ENCODE results near the gene DDX5.
"Not testable (repeated sequence)": the region's sequence is repeated elsewhere in the genome, so short reads cannot be mapped to it uniquely, and the experiment has no call there.

DDX5 gene

DNA sequence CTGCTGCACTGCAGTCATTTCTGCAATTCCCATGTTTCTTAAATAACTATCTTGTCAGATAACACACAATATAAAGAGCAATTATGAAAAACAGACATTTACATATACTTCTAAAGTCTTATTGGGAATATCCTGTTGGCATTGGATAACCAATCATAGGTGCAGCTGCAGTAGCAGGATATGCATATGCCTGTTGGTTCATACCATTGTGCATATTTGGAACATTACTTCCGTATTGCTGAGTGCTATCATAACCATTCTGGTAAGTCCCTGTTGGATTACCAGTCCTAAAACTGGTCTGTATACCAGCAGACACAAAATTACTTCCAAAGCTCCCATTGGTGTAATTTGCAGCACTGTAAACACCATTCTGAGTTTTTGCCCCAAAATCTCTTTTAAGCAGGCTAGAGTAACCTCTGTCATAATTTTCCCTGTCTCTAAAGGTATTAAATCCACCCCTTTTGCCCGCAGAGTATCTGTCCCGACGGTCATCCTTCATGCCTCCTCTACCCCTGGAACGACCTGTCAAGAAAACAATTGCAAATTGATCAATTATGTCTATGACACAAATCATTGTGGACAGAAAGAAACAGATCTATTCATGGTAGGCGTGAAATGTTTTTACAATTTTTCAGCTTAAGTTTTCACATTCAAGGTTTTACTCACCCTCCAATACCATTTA, 6.1 kb downstream of the DDX5 start:
- Mint-ChIP-seq H3K27ac (peak overlapping the region; percentile 17), H3K4me1 (peaks cover 91% of the 10 kb centered on the region), H3K36me3 (ENCODE audit: low read depth) (peaks cover 57% of the 10 kb centered on the region), H3K4me3 (no peak overlapping the region), H3K9me3 (no peaks in the 10 kb centered on the region), H3K27me3 (ENCODE audit: low read depth, poor library complexity) (no peaks in the 10 kb centered on the region)
- TF ChIP-seq, protein P1, sequence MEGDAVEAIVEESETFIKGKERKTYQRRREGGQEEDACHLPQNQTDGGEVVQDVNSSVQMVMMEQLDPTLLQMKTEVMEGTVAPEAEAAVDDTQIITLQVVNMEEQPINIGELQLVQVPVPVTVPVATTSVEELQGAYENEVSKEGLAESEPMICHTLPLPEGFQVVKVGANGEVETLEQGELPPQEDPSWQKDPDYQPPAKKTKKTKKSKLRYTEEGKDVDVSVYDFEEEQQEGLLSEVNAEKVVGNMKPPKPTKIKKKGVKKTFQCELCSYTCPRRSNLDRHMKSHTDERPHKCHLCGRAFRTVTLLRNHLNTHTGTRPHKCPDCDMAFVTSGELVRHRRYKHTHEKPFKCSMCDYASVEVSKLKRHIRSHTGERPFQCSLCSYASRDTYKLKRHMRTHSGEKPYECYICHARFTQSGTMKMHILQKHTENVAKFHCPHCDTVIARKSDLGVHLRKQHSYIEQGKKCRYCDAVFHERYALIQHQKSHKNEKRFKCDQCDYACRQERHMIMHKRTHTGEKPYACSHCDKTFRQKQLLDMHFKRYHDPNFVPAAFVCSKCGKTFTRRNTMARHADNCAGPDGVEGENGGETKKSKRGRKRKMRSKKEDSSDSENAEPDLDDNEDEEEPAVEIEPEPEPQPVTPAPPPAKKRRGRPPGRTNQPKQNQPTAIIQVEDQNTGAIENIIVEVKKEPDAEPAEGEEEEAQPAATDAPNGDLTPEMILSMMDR (IDR thresholded peaks at IDR 0.05) = no peak
- no peak for DNase-seq

DNA sequence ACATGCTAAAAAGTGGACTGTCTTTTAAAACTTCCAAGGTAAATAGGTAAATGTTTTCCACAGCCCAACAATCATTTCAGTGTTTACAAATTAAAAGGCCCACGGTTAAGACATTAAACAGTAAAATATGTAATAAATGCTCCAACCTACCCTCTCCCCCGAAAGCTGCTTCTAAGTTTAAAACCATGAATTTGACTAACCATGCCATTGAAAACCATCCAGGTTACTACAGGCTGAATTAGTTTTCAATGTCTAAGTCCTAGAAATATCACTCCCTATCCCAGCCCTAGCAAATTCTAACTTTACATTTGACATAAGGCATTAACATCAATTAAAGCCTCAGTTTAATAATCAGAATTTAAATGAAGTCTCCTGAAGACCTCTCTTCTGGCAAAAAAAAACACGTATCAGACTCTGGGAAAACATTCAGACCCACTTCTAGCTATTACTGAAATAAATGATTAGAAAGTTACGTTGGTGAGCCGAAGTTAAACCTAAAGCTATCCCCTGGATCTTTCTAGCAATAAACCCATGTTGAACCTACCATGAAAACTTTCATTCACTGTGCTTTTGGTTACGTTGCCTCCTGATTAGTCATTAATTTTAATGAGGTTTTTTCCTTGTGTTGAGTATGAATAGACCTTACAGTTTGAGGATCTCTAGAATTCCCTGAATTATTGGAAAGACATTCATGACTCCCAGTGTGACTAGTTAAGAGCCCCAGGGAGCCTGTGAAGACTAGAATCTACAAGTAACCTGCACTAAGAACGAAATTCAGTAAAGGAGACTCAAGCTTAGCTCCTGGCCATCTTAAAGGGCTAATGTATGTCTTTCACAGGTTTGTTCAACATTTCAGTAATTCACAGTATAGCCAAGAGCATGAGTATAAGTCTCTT, 7.5 kb downstream of the DDX5 start:
- Mint-ChIP-seq H3K27ac (peak overlapping the region; percentile 92), H3K36me3 (ENCODE audit: low read depth) (peaks cover 55% of the 10 kb centered on the region), H3K4me3 (peak overlapping the region; percentile 98), H3K27me3 (ENCODE audit: low read depth, poor library complexity) (peaks cover 3% of the 10 kb centered on the region), H3K4me1 (peaks cover 90% of the 10 kb centered on the region), H3K9me3 (no peaks in the 10 kb centered on the region)
- TF ChIP-seq, protein P1 (IDR thresholded peaks at IDR 0.05) = no peak
- no peak for DNase-seq

DNA sequence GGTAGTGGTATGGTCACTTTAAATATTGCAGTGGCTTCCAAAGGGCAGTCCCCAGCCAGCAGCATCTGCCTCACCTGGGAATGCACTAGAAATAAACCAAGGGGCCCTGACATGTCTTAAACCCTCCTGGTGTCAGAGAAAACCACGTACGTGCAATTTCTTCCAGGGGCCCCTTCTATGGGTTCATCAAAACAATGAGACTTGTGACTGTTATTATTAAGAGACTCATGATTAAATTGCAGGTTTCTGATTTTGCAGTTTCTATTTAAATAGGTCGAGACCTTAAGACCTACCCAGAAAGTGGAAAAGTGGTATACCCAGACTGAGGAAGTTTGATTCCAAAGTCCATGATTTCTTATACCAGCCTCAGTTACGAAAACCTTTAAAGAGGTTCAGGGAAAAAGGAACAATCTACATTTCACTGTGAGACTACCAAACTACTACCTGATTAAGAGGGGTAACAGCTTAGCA, 8.5 kb downstream of the DDX5 start:
- Mint-ChIP-seq H3K4me3 (peak overlapping the region; percentile 98), H3K27ac (peak overlapping the region; percentile 96), H3K27me3 (ENCODE audit: low read depth, poor library complexity) (peaks cover 3% of the 10 kb centered on the region), H3K4me1 (peaks cover 80% of the 10 kb centered on the region), H3K9me3 (no peaks in the 10 kb centered on the region), H3K36me3 (ENCODE audit: low read depth) (peaks cover 53% of the 10 kb centered on the region)
- TF ChIP-seq, protein P1 (IDR thresholded peaks at IDR 0.05) = no peak
- no peak for DNase-seq

DNA sequence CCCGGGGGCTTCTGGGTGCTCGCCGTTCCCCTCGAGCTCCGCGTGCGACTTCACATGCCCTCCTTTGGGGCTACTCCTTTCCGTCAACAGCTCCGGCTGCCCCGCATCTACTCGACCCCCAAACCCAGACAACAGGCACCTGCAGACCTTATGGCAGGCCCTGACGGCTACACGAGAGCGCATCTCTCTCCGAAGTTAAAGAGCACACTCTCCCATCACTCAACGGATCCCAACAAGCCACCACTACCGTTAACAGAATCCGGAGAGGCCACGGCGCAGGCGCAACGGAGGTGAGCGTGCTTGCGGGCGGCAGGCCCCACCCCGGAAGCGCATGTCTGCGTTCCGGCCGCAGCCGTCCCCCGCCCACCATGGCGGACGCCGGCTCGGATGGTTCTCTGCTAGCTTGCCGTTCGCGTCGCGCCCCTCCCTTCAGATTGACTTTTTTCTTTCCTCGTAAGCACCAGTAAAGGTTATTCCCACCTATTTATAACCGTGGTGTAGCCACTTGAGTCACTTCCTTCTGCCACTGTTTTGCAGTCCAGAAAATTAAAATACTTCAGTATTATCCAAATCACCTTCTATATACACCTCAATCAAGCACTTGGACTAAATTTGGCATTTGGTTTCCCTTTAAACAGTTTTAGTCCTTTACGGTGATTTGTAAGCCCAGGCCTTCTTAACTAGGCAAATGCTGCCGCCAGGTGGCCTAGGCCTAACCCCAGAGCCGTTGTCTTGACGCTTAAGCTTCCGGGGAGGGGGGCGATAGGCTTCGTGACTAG, 9.1 kb downstream of the DDX5 start, which contains the start of gene POLG2:
TSS of gene POLG2 (minus strand) at position 269 of the 779 bp plus-strand sequence. CDS start at position 183, 86 bp downstream.
- TF ChIP-seq, protein P1 (IDR thresholded peaks at IDR 0.05) = peak; percentile 42
- Mint-ChIP-seq H3K9me3 (no peaks in the 10 kb centered on the region), H3K36me3 (ENCODE audit: low read depth) (peaks cover 51% of the 10 kb centered on the region), H3K4me3 (peak within 1 kb of the TSS; percentile 98), H3K27me3 (ENCODE audit: low read depth, poor library complexity) (peaks cover 3% of the 10 kb centered on the region), H3K27ac (peak within 1 kb of the TSS; percentile 96), H3K4me1 (peaks cover 74% of the 10 kb centered on the region)
- peak; percentile 96 for DNase-seq

DNA sequence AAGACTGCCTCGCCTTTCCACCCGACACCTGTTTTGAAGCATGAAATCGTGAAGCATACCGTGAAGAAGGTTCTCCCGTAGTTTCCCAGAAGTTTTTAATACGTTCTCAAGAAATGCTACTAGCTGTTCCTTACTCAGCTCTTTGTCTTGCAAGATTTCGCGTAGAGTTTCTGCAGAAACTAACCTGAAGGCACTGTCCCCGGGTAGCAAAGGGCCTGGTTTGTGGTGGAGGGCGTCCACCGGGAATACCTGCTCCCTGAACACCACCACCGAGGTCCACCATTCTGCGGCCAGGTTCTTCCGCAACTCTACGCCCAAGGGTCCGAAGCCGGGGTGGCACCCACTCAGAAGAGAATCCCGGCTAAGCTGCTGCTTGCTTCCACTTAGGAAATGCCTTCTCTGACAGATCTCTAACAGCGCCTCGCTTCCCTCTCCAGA, 9.7 kb downstream of the DDX5 start:
- no peaks in the 10 kb centered on the region for H3K9me3 Mint-ChIP-seq

DNA sequence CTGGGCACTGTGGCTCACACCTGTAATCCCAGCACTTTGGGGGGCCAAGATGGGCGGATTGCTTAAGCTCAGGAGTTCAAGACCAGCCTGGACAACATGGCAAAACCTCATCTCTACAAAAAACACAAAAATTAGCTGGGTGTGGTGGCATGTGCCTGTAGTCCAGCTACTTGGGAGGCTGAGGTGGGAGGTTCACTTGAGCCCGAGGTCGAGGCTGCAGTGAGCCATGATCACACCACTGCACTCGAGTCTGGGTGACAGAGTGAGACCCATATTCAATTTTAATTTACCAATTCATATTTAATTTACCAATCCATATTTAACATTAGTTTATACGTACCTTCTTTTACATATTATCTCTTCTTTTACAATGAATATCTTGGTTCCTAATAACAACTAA, 10.8 kb downstream of the DDX5 start:
- not testable (repeated sequence) for H3K27me3 Mint-ChIP-seq (ENCODE audit: low read depth, poor library complexity); H3K27ac Mint-ChIP-seq; DNase-seq; H3K9me3 Mint-ChIP-seq
- peaks cover 51% of the 10 kb centered on the region for H3K36me3 Mint-ChIP-seq (ENCODE audit: low read depth)
- H3K4me3 Mint-ChIP-seq = peak overlapping the region; percentile 98
- H3K4me1 Mint-ChIP-seq = peaks cover 63% of the 10 kb centered on the region

More for the DNA sequence above, 9.7 kb downstream of the DDX5 start:
- TF ChIP-seq, protein P1 (IDR thresholded peaks at IDR 0.05) = no peak
- Mint-ChIP-seq H3K27ac (peak overlapping the region; percentile 96), H3K27me3 (ENCODE audit: low read depth, poor library complexity) (peaks cover 3% of the 10 kb centered on the region), H3K4me3 (peak overlapping the region; percentile 98), H3K4me1 (peaks cover 69% of the 10 kb centered on the region), H3K36me3 (ENCODE audit: low read depth) (peaks cover 51% of the 10 kb centered on the region)
- no peak for DNase-seq

Data from nephron progenitor cell (in vitro differentiated cells).